GM21737 (cell line): ENCODE data around the gene MACROD1.
A peak's percentile ranks its signal among the peaks of the same experiment; 100 is the strongest.
"Not testable (repeated sequence)": the region's sequence is repeated elsewhere in the genome, so short reads cannot be mapped to it uniquely, and the experiment has no call there.

Experiments used
- ATAC-seq: cut with Tn5 transposase; IDR thresholded peaks from one replicate; pipeline ENCODE4 v1.9.1; 2021; ENCODE audit warnings: mild to moderate bottlenecking, moderate library complexity; ENCODE audit not compliant: unreplicated experiment

Gene MACROD1

DNA sequence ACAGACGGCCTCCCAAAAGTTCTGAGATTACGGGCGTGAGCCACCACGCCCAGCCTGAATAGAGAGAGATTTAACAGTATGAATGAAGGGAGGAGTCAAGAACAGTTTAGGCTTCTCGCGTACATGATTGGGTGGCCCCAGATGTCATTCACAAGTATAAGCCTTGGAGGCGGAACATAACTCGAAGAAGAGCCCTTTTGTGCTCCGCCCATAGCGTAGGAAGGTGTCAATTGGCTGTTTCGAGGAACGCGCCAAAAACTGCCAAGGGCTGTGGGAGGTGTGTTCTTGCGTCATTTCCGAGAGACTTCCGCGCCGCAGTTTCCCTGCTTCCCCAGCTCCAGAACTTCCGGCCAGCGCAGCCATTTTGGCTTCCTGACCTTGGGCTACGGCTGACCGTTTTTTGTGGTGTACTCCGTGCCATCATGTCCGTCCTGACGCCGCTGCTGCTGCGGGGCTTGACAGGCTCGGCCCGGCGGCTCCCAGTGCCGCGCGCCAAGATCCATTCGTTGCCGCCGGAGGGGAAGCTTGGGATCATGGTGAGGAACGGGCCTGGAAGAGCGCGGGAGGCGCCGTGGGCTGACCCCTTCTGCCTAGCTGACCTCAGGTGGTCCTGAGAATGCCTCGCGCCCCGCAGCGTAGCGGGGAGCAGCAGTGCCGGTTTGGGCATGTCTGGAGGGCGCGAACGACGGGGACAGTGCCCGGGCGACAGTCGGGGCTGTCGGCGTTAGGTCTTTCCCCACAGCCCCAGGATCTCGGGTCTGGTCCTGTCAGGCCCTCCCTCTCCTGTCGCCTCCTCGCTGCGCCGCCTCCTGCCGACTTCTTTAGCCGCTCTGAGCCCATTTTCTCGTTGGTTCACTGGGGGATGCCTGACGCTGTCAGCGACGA, 191.4 kb downstream of the MACROD1 start, which contains the start of gene COX8A:
COX8A (plus strand) TSS at position 362 of the 885 bp plus-strand sequence; CDS start at position 423, 61 bp downstream.
- ATAC-seq, result peak; percentile 97

DNA sequence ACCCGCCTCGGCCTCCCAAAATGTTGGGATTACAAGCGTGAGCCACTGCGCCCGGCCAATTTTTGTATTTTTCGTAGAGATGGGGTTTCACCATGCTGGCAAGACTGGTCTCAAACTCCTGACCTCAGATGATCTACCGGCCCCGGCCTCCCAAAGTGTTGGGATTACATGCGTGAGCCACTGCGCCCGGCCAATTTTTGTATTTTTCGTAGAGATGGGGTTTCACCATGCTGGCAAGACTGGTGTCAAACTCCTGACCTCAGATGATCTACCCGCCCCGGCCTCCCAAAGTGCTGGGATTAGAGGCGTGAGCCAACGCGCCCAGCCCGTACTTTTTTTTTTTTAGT, 192.0 kb downstream of the MACROD1 start:
- not testable (repeated sequence) for ATAC-seq

DNA sequence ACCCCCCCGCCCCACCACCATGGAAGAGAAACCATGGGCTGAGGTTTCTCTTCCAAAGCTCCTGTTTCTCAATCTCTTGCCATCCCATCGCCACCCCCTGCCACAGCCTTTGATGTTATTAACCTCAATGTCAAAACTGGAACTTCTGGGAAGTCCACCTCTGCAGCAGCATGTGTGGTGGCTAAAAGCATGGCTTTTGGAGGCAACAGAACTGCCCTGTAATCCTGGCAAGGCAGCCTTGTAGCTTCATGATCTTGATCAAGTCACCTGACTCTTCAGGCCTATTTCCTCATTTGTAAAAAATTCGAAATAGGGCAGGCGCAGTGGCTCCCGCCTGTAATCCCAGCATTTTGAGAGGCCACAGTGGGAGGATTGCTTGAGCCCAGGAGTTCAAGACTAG, 195.0 kb downstream of the MACROD1 start:
- ATAC-seq, result no peak

DNA sequence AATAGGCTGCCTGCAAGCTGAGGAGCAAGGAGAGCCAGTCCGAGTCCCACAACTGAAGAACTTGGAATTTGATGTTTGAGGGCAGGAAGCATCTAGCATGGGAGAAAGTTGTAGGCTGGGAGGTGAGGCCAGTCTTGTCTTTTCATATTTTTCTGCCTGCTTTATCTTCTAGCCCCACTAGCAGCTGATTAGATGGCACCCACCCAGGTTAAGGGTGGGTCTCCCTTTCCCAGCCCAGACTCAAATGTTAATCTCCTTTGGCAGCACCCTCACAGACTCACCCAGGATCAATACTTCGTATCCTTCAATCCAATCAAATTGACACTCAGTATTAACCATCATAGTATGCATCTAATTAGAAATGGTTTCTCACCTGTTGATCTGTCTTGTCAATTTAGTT, 196.5 kb downstream of the MACROD1 start:
- ATAC-seq, result no peak

DNA sequence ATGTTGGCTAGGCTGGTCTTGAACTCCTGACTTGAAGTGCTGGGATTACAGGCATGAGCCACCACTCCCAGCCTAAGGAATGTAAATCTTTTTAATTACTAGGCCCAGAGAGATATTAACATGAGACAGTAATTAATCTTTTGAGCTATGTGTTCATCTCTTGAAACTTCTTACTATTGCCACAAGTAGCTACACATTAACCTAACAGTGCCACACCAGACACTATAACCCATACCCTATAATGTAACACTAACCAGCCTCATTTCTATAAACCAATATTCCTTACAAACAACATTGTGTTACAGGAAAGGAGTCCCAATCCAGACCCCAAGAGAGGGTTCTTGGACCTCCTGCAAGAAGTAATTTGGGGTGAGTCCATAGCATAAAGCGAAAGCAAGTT, 199.5 kb downstream of the MACROD1 start:
- ATAC-seq, result no peak

DNA sequence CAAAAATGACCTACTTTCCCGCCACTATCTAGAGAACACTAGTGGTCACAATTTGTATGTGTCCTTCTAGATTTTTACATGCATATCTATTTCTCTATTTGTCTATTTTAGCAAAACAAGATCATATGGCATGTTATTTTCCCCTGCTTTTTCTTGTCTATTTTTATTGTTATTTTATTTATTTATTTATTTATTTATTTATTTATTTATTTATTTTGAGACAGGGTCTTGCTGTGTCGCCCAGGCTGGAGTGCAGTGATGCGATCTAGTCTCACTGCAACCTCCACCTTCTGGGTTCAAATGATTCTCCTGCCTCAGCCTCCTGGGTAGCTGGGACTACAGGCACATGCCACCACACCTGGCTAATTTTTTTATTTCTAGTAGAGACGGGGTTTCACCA, 202.0 kb downstream of the MACROD1 start:
- not testable (repeated sequence) for ATAC-seq

DNA sequence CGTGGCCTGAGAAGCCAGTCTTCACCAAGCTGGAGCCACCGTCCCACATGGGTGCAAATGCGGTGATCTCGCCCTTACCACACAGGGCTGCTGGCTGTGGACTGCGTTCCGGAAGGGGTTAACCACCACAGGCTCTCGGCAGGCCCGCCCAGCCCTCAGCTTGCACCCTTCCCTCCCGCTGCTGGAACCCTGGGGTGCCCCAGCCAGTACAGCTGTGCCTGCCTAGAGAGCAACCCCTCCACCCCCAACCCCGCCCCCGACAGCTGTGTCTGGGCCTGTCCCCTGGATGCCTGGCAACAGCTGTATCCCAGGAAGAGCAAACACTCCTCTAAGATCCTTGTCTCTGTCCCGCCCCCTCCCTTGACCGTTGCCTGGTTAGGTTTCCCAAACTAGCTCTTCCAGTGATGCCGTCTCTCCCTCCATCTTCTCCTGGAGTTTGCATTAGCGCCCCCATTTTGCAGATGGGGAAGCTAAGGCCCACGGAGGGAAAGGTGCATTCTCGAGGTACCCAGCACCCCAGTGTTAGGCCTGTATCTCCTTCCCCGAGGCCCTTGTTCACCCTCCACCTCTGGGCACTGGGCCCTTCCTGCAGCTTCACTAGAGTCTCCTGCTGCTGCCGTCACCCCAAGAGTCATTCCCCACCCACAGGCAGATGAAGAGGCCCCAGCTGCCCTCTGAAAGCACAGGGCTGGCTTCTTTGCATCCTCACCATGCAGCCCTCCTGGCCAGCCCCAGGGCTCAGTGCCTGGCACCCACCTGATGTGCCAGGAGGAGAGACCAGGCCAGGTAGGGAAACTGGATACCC, 204.1 kb downstream of the MACROD1 start:
- no peak for ATAC-seq

DNA sequence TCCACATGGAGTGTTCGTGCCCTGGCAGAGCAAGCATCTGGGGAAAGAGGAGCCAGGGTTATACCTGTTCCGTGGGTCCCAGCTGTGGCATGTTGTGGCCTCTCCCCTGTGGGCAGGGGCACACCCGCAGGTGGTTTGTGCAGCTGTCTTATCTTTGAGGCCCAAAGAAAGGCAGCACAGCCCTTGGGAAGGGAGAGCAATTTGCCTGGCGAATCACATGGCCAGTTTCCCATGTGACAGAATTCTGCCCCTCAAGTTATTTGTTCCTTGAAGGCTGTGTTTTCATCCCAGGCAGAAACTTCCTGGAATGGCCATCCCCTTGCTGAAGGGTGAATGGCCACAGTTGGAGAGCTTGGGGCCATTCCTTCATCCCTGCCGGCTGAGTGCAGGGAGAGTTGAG, 207.9 kb downstream of the MACROD1 start:
- ATAC-seq, result no peak

DNA sequence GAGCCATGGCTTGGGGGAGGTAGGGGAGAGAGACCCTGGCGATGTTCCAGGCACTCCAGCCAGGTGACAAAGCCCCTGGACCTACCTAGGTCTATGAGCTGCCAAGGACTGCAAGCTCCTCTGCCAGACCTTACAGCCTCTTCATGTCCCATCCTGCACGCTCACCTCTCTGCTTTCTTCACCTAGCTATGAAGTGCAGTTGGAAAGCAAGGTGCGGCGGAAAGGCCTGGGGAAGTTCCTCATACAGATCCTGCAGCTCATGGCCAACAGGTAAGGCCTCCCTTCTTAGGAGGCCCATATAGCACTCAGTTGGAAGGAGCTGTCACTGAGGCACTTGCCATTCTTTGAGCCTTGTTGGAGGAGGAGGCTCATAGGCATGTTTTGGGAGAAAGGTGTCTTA, 213.3 kb downstream of the MACROD1 start:
- no peak for ATAC-seq

DNA sequence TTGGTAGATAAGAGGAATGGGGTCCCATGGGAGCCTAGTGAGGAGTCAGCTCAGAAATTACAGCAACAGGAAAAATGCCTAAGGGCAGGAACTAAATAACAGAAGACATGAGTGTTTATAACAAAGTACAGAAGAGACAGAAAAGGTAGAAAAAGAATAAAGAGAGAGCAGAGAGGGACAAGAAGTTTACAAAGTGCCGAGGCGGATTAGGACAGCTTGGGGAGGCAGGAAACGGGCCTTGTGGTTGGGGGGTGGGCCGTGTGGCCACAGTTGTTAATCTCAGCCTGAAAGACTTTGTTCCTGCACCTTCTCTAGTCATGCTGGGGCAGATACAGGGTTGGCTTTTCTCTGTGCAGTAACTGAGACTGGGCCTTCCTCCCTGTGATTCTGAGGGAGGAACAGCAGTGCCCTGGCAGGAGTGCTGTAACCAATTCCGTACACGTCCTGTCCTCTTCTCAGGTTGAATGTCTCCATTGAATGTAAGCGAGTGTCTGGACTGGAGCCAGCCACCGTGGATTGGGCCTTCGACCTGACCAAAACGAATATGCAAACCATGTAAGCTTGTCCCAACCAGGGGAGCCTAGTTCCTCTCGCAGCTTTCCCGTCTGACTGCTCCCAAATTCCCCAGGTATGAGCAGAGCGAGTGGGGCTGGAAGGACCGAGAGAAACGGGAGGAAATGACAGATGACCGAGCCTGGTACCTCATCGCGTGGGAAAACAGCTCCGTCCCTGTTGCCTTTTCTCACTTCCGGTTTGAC, 214.0 kb downstream of the MACROD1 start:
- peak; percentile 56 for ATAC-seq
